ENCODE results near the gene ADAM17. TPM values are rescaled to one million over a fixed set of nuclear protein-coding genes. Genes with fewer than 3 reads are reported as not detected.

The ADAM17 gene
- total RNA-seq, 4 donors from 2014 or later = 30.4 to 47.9 (median 36.1) TPM

DNA sequence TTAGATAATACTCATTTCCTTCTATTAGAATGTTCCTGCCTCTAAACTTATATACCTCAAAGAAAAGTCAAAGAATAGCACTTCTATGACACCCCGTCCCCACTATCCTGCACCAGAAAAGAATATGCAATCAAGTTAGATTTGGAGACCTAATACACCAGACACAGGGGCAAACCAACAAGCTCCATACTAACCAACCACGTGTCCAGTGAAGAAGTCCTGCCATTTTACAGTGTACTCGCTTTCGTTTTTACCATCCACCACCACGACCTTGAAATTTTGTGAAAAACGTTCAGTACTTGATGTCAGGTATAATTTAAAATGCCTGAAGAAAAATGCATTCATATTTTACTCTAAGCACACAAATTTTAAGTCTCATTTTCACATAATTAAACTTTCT, 19.1 kb downstream of the ADAM17 start:
- 91% methylated on average over 6 of the region's 6 CpGs for WGBS
- Histone ChIP-seq H3K4me3 (no peak overlapping the region), H3K4me1 (peaks cover 17% of the 10 kb centered on the region), H3K9me3 (no peaks in the 10 kb centered on the region), H3K27ac (no peak overlapping the region), H3K27me3 (no peaks in the 10 kb centered on the region), H3K36me3 (peaks cover 35% of the 10 kb centered on the region)
- DNase-seq (ENCODE audit: low spot score in 2 of 2) = no peak
- TF ChIP-seq POLR2AphosphoS5 (IDR thresholded peaks at IDR 0.05) = no peak
- TF ChIP-seq POLR2A (IDR thresholded peaks at IDR 0.05) = no peak
- TF ChIP-seq EP300 (IDR thresholded peaks at IDR 0.05) = no peak
- TF ChIP-seq CTCF (IDR thresholded peaks at IDR 0.05) = no peak

DNA sequence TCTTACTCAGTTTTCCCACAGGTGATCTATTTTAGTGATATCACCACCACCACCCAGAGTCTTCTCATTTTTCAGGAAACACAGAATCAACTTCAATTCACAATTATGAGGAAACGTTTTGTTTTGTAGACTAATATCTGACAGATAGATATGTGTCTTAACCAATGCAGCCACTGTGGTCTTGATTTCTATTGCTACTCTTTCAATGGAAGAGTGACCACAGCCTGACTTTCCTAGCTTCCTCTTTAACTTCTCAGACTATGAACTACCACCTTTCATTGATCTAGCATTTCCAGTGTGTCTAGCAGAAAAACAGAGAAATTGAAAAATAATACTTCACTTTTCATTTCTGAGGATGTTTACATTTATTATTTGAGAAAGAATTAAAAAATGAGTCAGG, 20.5 kb downstream of the ADAM17 start:
- 66% methylated on average over 1 of the region's 1 CpG for WGBS

DNA sequence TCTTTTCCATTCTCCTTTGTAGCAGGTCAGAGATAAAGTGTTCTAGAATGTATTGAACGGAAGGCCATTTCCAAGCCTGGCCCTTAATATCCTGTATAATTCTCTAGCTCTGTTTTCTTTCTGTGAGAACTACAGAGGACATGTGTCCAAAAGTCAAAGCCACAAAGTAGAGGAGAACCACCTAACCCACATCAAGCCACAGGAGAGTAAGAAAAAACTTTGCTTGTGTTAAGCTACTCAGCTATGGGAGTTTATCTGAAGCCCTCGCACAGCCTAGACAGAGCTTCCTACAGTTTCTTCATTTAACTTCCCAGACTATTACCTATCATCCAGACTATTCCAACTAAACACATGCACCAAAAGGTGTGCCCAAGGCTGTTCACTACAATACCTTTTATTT, 22.0 kb downstream of the ADAM17 start:
- no peaks in the 10 kb centered on the region for H3K27me3 ChIP-seq

More for the DNA sequence above, 20.5 kb downstream of the ADAM17 start:
- Histone ChIP-seq H3K27ac (no peak overlapping the region), H3K4me3 (no peak overlapping the region), H3K4me1 (peaks cover 17% of the 10 kb centered on the region), H3K27me3 (no peaks in the 10 kb centered on the region), H3K9me3 (no peaks in the 10 kb centered on the region), H3K36me3 (peaks cover 38% of the 10 kb centered on the region)
- TF ChIP-seq POLR2A (IDR thresholded peaks at IDR 0.05) (no peak), EP300 (IDR thresholded peaks at IDR 0.05) (no peak), CTCF (IDR thresholded peaks at IDR 0.05) (no peak), POLR2AphosphoS5 (IDR thresholded peaks at IDR 0.05) (no peak)
- no peak for DNase-seq (ENCODE audit: low spot score in 2 of 2)

DNA sequence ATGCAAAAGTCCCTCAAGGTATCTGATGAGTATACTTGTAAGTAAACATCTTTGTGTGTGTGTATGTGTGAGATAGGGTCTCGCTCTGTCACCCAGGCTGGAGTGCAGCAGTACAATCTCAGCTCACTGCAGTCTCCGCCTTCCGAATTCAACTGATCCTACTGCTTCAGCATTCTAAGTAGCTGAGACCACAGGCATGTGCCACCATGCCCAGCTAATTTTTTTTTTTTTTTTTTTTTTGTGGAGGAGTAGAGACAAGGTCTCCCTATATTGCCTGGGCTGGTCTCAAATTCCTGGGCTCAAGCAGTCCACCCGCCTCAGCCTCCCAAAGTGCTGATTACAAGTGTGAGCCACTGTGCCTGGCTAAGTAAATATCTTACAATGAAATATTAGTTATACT, 23.2 kb downstream of the ADAM17 start:
- Histone ChIP-seq H3K27me3 (no peaks in the 10 kb centered on the region), H3K4me3 (no peak overlapping the region), H3K27ac (no peak overlapping the region), H3K4me1 (peaks cover 4% of the 10 kb centered on the region), H3K36me3 (peaks cover 54% of the 10 kb centered on the region), H3K9me3 (no peaks in the 10 kb centered on the region)
- TF ChIP-seq POLR2A (IDR thresholded peaks at IDR 0.05) = no peak
- no peak for TF ChIP-seq EP300 (IDR thresholded peaks at IDR 0.05)
- TF ChIP-seq POLR2AphosphoS5 (IDR thresholded peaks at IDR 0.05) = no peak
- no peak for TF ChIP-seq CTCF (IDR thresholded peaks at IDR 0.05)
- DNase-seq (ENCODE audit: low spot score in 2 of 2) = no peak
- 89% methylated on average over 4 of the region's 4 CpGs for WGBS

More for the DNA sequence above, 22.0 kb downstream of the ADAM17 start:
- TF ChIP-seq POLR2AphosphoS5 (IDR thresholded peaks at IDR 0.05) = no peak
- Histone ChIP-seq H3K4me3 (no peak overlapping the region), H3K27ac (no peak overlapping the region), H3K9me3 (no peaks in the 10 kb centered on the region), H3K36me3 (peaks cover 51% of the 10 kb centered on the region), H3K4me1 (peaks cover 8% of the 10 kb centered on the region)
- DNase-seq (ENCODE audit: low spot score in 2 of 2) = no peak
- WGBS = 93% methylated on average over 2 of the region's 2 CpGs

GRCh38 chr2:9527995-9528787, 27.4 kb downstream of the ADAM17 start:
- no peak overlapping the region for H3K27ac ChIP-seq
- 79% methylated on average over 4 of the region's 4 CpGs for WGBS
- H3K4me1 ChIP-seq = no peaks in the 10 kb centered on the region
- H3K27me3 ChIP-seq = no peaks in the 10 kb centered on the region
- TF ChIP-seq POLR2A (IDR thresholded peaks at IDR 0.05) (no peak), POLR2AphosphoS5 (IDR thresholded peaks at IDR 0.05) (no peak), EP300 (IDR thresholded peaks at IDR 0.05) (no peak), CTCF (IDR thresholded peaks at IDR 0.05) (no peak)
- no peaks in the 10 kb centered on the region for H3K9me3 ChIP-seq
- no peak for DNase-seq (ENCODE audit: low spot score in 2 of 2)
- no peak overlapping the region for H3K4me3 ChIP-seq
- peaks cover 70% of the 10 kb centered on the region for H3K36me3 ChIP-seq
